ENCODE data around the gene CHERP.

GRCh38 chr19:16525751-16526481 lies 16.3 kb downstream of the CHERP start:
- TF ChIP-seq, protein P1, sequence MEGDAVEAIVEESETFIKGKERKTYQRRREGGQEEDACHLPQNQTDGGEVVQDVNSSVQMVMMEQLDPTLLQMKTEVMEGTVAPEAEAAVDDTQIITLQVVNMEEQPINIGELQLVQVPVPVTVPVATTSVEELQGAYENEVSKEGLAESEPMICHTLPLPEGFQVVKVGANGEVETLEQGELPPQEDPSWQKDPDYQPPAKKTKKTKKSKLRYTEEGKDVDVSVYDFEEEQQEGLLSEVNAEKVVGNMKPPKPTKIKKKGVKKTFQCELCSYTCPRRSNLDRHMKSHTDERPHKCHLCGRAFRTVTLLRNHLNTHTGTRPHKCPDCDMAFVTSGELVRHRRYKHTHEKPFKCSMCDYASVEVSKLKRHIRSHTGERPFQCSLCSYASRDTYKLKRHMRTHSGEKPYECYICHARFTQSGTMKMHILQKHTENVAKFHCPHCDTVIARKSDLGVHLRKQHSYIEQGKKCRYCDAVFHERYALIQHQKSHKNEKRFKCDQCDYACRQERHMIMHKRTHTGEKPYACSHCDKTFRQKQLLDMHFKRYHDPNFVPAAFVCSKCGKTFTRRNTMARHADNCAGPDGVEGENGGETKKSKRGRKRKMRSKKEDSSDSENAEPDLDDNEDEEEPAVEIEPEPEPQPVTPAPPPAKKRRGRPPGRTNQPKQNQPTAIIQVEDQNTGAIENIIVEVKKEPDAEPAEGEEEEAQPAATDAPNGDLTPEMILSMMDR (IDR thresholded peaks at IDR 0.05; ENCODE audit: control extremely low read depth in 1 of 3, insufficient read depth in 1 of 3, low read depth in 1 of 3, low read length in 3 of 3): no peak
- TF ChIP-seq POLR2A (IDR thresholded peaks at IDR 0.05; ENCODE audit: control extremely low read depth in 1 of 2, low read depth in 2 of 2, low read length in 2 of 2) (no peak), EZH2 (IDR thresholded peaks at IDR 0.05; ENCODE audit: low read depth, low read length, severe bottlenecking) (no peak), PHF8 (conservative IDR thresholded peaks at IDR 0.05; ENCODE audit: low read depth, low read length) (no peak), JUN (IDR thresholded peaks at IDR 0.05; ENCODE audit: low read depth, low read length) (no peak), ATF2 (IDR thresholded peaks at IDR 0.05; ENCODE audit: low read length) (no peak), TBP (IDR thresholded peaks at IDR 0.05; ENCODE audit: low read depth, low read length) (no peak), ATF3 (IDR thresholded peaks at IDR 0.05; ENCODE audit: insufficient read depth, low read depth, low read length) (no peak), KDM5A (IDR thresholded peaks at IDR 0.05; ENCODE audit: low read length) (no peak), POLR2AphosphoS5 (IDR thresholded peaks at IDR 0.05; ENCODE audit: low read depth, low read length) (no peak), YY1 (IDR thresholded peaks at IDR 0.05; ENCODE audit: low read depth, low read length) (no peak), RFX5 (IDR thresholded peaks at IDR 0.05; ENCODE audit: borderline replicate concordance, low read depth, low read length) (no peak), CHD1 (IDR thresholded peaks at IDR 0.05; ENCODE audit: low read depth, low read length) (no peak)
- TF ChIP-seq, protein P2, sequence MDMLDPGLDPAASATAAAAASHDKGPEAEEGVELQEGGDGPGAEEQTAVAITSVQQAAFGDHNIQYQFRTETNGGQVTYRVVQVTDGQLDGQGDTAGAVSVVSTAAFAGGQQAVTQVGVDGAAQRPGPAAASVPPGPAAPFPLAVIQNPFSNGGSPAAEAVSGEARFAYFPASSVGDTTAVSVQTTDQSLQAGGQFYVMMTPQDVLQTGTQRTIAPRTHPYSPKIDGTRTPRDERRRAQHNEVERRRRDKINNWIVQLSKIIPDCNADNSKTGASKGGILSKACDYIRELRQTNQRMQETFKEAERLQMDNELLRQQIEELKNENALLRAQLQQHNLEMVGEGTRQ (IDR thresholded peaks at IDR 0.05; ENCODE audit: low read length): no peak

Measured in H1 (cell line).